GM18951 (cell line): ENCODE data around the gene HTRA3.

Experiments used
- POLR2A ChIP-seq: IDR thresholded peaks from 4 replicates; pipeline ENCODE4 v1.6.1; 2011; ENCODE audit warnings: mild to moderate bottlenecking; ENCODE audit not compliant: insufficient read length, insufficient read depth; ENCODE audit errors: extremely low read depth
- in situ Hi-C: fragments of 300-500 bp; cut with MboI; formaldehyde crosslinking; loops from one replicate; pipeline ENCODE4 v1.12.0; 2022; ENCODE audit warnings: low sequenced_read_pairs, mixed read lengths, inconsistent platforms; ENCODE audit not compliant: unreplicated experiment

Gene HTRA3

GRCh38 chr4:8244931-8245460 is 24.6 kb upstream of the HTRA3 start:
- in situ Hi-C loops, result loop anchor here (5.0 kb wide), 1 partner anchor 157 kb away; no protein-coding TSS in a partner anchor
- TF ChIP-seq POLR2A, result no peak

- TF ChIP-seq POLR2A, result no peak
- in situ Hi-C loops, result no loop called here
Measured at GRCh38 chr4:8245884-8246833, 23.4 kb upstream of the HTRA3 start.

GRCh38 chr4:8247047-8247930 is 22.3 kb upstream of the HTRA3 start:
- in situ Hi-C loops, result no loop called here
- no peak for TF ChIP-seq POLR2A

- no peak for TF ChIP-seq POLR2A
- in situ Hi-C loops, result no loop called here
Measured at GRCh38 chr4:8248091-8248490, 21.5 kb upstream of the HTRA3 start.

GRCh38 chr4:8250227-8250626 is 19.3 kb upstream of the HTRA3 start:
- in situ Hi-C loops, result no loop called here

GRCh38 chr4:8250637-8251036 is 18.9 kb upstream of the HTRA3 start:
- in situ Hi-C loops, result no loop called here
- TF ChIP-seq POLR2A, result no peak

More at GRCh38 chr4:8250227-8250626, 19.3 kb upstream of the HTRA3 start:
- no peak for TF ChIP-seq POLR2A

GRCh38 chr4:8251110-8251883 is 18.3 kb upstream of the HTRA3 start:
- in situ Hi-C loops, result no loop called here
- no peak for TF ChIP-seq POLR2A

- in situ Hi-C loops, result no loop called here
- TF ChIP-seq POLR2A, result no peak
Measured at GRCh38 chr4:8252301-8253173, 17.0 kb upstream of the HTRA3 start.

- TF ChIP-seq POLR2A, result no peak
- in situ Hi-C loops, result no loop called here
Measured at GRCh38 chr4:8254076-8254475, 15.5 kb upstream of the HTRA3 start.

- in situ Hi-C loops, result no loop called here
Measured at GRCh38 chr4:8255698-8256441, 13.7 kb upstream of the HTRA3 start.

GRCh38 chr4:8257854-8258253 is 11.7 kb upstream of the HTRA3 start:
- in situ Hi-C loops, result no loop called here
- no peak for TF ChIP-seq POLR2A

More at GRCh38 chr4:8255698-8256441, 13.7 kb upstream of the HTRA3 start:
- TF ChIP-seq POLR2A, result no peak
